IPS DF 6.9 (cell line): Measurements from ENCODE around the gene IL1RAPL2.

ENCODE experiments used
- DNase-seq: peaks from one replicate; pipeline ENCODE4 v3.0.0-alpha.2; 2013; ENCODE audit warnings: low read depth, low spot score
- H3K27ac ChIP-seq: one replicate; pipeline ENCODE4 v1.5.1; 2013; ENCODE audit warnings: low read length, control low read depth
- H3K27me3 ChIP-seq: 2 replicates; pipeline ENCODE4 v1.6.1; 2013; ENCODE audit warnings: mild to moderate bottlenecking, low read length; ENCODE audit not compliant: control insufficient read depth, insufficient read depth
- H3K36me3 ChIP-seq: 2 replicates; pipeline ENCODE4 v1.6.1; 2013; ENCODE audit warnings: low read length; ENCODE audit not compliant: control insufficient read depth, insufficient read depth
- H3K4me1 ChIP-seq: 2 replicates; pipeline ENCODE4 v1.6.1; 2013; ENCODE audit warnings: low read length; ENCODE audit not compliant: control insufficient read depth, insufficient read depth
- H3K4me3 ChIP-seq: 2 replicates; pipeline ENCODE4 v1.5.1; 2013; ENCODE audit warnings: mild to moderate bottlenecking, low read length
- H3K9me3 ChIP-seq: 2 replicates; pipeline ENCODE4 v1.6.1; 2013; ENCODE audit warnings: low read length, inconsistent platforms; ENCODE audit not compliant: control insufficient read depth, insufficient read depth
- WGBS: extraction: QIAGEN DNeasy Blood & Tissue Kit; methylation state at CpG from one replicate; pipeline ENCODE4 v1.1.7; 2013; ENCODE audit warnings: mixed read lengths, missing lambda C conversion rate; ENCODE audit not compliant: insufficient read length, insufficient coverage; 5-methylcytosine and 5-hydroxymethylcytosine counted together

The IL1RAPL2 gene

GRCh38 chrX:105274091-105274490 lies 708.1 kb downstream of the IL1RAPL2 start:
- Histone ChIP-seq H3K27me3 (no peaks in the 10 kb centered on the region), H3K36me3 (no peaks in the 10 kb centered on the region), H3K9me3 (no peaks in the 10 kb centered on the region), H3K4me1 (no peaks in the 10 kb centered on the region), H3K27ac (no peak overlapping the region), H3K4me3 (no peak overlapping the region)
- DNase-seq, result no peak
- no CpG with 5 or more reads among the region's 2 CpGs for WGBS

- no CpG with 5 or more reads among the region's 1 CpG for WGBS
- H3K36me3 ChIP-seq, result no peaks in the 10 kb centered on the region
- H3K4me3 ChIP-seq, result no peak overlapping the region
- H3K27ac ChIP-seq, result no peak overlapping the region
- no peaks in the 10 kb centered on the region for H3K9me3 ChIP-seq
- no peak for DNase-seq
- H3K27me3 ChIP-seq, result no peaks in the 10 kb centered on the region
- no peaks in the 10 kb centered on the region for H3K4me1 ChIP-seq
Observed at GRCh38 chrX:105277132-105277531, 711.1 kb downstream of the IL1RAPL2 start.

GRCh38 chrX:105282077-105282476 lies 716.1 kb downstream of the IL1RAPL2 start:
- Histone ChIP-seq H3K4me3 (no peak overlapping the region), H3K27ac (no peak overlapping the region), H3K36me3 (no peaks in the 10 kb centered on the region), H3K9me3 (no peaks in the 10 kb centered on the region), H3K4me1 (no peaks in the 10 kb centered on the region), H3K27me3 (no peaks in the 10 kb centered on the region)
- DNase-seq, result no peak
- no CpG with 5 or more reads among the region's 1 CpG for WGBS

GRCh38 chrX:105297041-105297440 lies 731.0 kb downstream of the IL1RAPL2 start:
- DNase-seq, result no peak
- H3K9me3 ChIP-seq, result no peaks in the 10 kb centered on the region
- H3K4me3 ChIP-seq, result no peak overlapping the region
- H3K27me3 ChIP-seq, result no peaks in the 10 kb centered on the region
- no peaks in the 10 kb centered on the region for H3K36me3 ChIP-seq
- no peak overlapping the region for H3K27ac ChIP-seq
- no peaks in the 10 kb centered on the region for H3K4me1 ChIP-seq
- no CpG with 5 or more reads among the region's 3 CpGs for WGBS

GRCh38 chrX:105299286-105299685 lies 733.3 kb downstream of the IL1RAPL2 start:
- no peaks in the 10 kb centered on the region for H3K4me1 ChIP-seq
- H3K27me3 ChIP-seq, result no peaks in the 10 kb centered on the region
- H3K9me3 ChIP-seq, result no peaks in the 10 kb centered on the region
- DNase-seq, result peak; percentile 13
- no peak overlapping the region for H3K27ac ChIP-seq
- no peaks in the 10 kb centered on the region for H3K36me3 ChIP-seq
- no CpG with 5 or more reads among the region's 1 CpG for WGBS
- H3K4me3 ChIP-seq, result no peak overlapping the region

GRCh38 chrX:105302246-105302645 lies 736.2 kb downstream of the IL1RAPL2 start:
- Histone ChIP-seq H3K27me3 (no peaks in the 10 kb centered on the region), H3K36me3 (no peaks in the 10 kb centered on the region), H3K4me3 (no peak overlapping the region), H3K27ac (no peak overlapping the region), H3K4me1 (no peaks in the 10 kb centered on the region), H3K9me3 (no peaks in the 10 kb centered on the region)
- WGBS, result no CpG with 5 or more reads among the region's 1 CpG
- no peak for DNase-seq

- DNase-seq, result no peak
- Histone ChIP-seq H3K36me3 (no peaks in the 10 kb centered on the region), H3K9me3 (no peaks in the 10 kb centered on the region), H3K4me1 (no peaks in the 10 kb centered on the region), H3K4me3 (no peak overlapping the region), H3K27me3 (no peaks in the 10 kb centered on the region), H3K27ac (no peak overlapping the region)
- no CpG with 5 or more reads among the region's 1 CpG for WGBS
Observed at GRCh38 chrX:105307762-105308161, 741.8 kb downstream of the IL1RAPL2 start.

- Histone ChIP-seq H3K27me3 (no peaks in the 10 kb centered on the region), H3K4me1 (no peaks in the 10 kb centered on the region), H3K27ac (no peak overlapping the region), H3K4me3 (no peak overlapping the region), H3K36me3 (no peaks in the 10 kb centered on the region), H3K9me3 (no peaks in the 10 kb centered on the region)
- WGBS, result no CpG with 5 or more reads among the region's 1 CpG
- DNase-seq, result no peak
Observed at GRCh38 chrX:105313596-105313995, 747.6 kb downstream of the IL1RAPL2 start.

- no peak for DNase-seq
- H3K4me3 ChIP-seq, result no peak overlapping the region
- H3K36me3 ChIP-seq, result no peaks in the 10 kb centered on the region
- no peaks in the 10 kb centered on the region for H3K4me1 ChIP-seq
- H3K9me3 ChIP-seq, result no peaks in the 10 kb centered on the region
- H3K27me3 ChIP-seq, result no peaks in the 10 kb centered on the region
- H3K27ac ChIP-seq, result no peak overlapping the region
- no CpG with 5 or more reads among the region's 2 CpGs for WGBS
Observed at GRCh38 chrX:105314458-105314857, 748.5 kb downstream of the IL1RAPL2 start.

GRCh38 chrX:105315248-105315647 lies 749.2 kb downstream of the IL1RAPL2 start:
- H3K9me3 ChIP-seq, result no peaks in the 10 kb centered on the region
- no peaks in the 10 kb centered on the region for H3K4me1 ChIP-seq
- H3K27me3 ChIP-seq, result no peaks in the 10 kb centered on the region
- DNase-seq, result no peak
- no peak overlapping the region for H3K4me3 ChIP-seq
- H3K36me3 ChIP-seq, result no peaks in the 10 kb centered on the region
- WGBS, result no CpG with 5 or more reads among the region's 1 CpG
- no peak overlapping the region for H3K27ac ChIP-seq

- Histone ChIP-seq H3K9me3 (no peaks in the 10 kb centered on the region), H3K4me1 (no peaks in the 10 kb centered on the region), H3K36me3 (no peaks in the 10 kb centered on the region), H3K4me3 (no peak overlapping the region), H3K27ac (no peak overlapping the region), H3K27me3 (no peaks in the 10 kb centered on the region)
- no CpG with 5 or more reads among the region's 2 CpGs for WGBS
- DNase-seq, result no peak
Observed at GRCh38 chrX:105317117-105317516, 751.1 kb downstream of the IL1RAPL2 start.
